ENCODE measurements around the gene SCN9A. TPM values are rescaled to one million over a fixed set of nuclear protein-coding genes. Genes with fewer than 3 reads are reported as not detected.

The SCN9A gene
- polyA plus RNA-seq, 3 donors, result 0.45 to 1.6 (median 0.46) TPM

DNA sequence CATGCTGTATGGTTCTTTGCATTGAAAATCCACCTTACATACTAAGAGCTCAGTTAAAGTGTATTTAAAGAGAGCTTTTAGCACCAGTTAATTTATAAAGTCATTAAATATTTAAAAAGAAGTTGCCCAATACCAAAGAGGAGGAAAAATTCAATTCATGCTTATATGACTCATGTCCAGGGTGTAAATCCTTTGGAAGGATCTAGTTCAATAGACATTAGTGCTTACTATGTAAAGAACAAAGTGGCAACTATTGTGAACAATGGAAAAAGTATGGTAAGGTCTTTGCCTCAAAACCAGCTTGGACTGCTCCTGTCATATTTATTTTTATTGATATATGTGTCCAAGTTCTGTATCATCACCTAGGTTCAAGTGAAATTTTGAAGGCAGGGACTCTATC lies 90.5 kb downstream of the SCN9A start:
- H3K27ac ChIP-seq (ENCODE audit: low read depth, low read length), result no peak overlapping the region

DNA sequence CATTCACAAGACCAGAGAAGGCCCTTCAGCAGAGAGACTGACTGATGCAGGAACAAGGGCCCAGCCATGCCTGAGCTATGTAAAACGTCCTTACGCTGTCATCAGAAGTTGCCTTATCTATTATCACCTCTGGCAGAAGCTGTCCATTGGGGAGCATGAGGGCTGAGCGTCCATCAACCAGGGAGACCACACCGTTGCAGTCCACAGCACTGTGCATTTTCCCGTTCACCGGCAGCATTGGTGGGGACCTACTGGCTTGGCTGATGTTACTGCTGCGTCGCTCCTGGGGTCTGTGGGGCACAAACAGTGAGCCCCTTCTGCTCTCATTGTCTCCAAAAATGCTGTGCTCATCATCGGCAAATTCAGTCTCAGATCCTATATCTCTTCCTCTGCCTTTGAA lies 91.4 kb downstream of the SCN9A start:
- 87 to 92% (median 91%) methylated on average over 9 of the region's 9 CpGs for WGBS, 3 donors
- no peak overlapping the region for H3K27ac ChIP-seq (ENCODE audit: low read depth, low read length)

DNA sequence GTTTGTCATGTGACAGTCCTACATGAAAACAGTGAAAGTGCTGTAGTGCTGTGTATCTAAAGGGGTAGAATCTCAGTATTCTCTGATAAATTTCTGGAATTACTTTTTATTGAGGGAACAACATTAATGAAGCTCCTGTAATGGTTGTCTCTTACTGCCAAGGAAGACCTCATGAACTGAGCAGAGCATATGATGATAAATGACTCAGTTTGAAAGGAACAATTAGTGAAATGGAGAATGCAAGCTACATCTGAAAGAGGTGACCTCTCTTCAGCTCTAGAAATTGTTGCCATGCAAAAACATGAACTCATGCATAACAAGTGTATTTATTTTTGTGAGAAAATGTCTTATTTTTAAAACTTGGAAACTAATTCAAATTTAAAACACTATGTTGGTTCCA lies 93.6 kb downstream of the SCN9A start:
- H3K27ac ChIP-seq (ENCODE audit: low read depth, low read length), result no peak overlapping the region

DNA sequence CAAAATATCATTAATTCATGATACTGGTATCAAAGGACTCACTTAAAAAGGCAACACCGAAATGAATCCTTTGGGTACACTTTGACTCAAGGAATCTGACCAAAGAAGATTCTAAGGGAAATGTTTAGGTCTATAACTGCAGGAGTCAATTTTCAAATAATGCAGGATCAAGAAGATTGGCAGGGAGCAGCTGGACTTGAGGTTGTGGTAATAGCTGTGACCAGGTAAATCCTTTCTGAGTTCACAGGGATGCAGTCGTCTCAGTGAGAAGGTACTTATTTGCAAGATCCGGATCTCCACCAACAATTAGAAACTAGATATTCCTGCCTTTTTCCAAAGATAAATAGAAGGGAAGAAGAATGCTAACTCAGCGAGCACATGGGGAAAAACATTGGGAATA lies 96.9 kb downstream of the SCN9A start:
- WGBS, 3 donors, result 78 to 89% (median 85%) methylated on average over 4 of the region's 4 CpGs
- no peak overlapping the region for H3K27ac ChIP-seq (ENCODE audit: low read depth, low read length)

DNA sequence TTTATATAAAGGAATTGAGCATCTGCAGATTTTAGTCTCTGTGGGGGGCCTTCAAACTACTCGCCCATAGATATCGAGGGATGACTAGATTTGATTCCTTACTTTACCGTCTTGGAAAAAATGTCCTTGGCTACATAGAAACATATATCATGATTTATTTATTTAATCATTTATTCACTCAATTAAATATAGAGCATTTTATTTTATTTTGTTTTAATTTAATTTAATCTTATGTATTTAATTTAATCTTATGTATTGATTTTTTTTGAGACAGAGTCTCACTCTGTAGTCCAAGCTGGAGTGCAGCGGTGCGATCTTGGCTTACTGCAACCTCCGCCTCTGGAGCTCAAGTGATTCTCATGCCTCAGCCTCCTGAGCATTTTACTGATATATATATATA lies 105.4 kb downstream of the SCN9A start:
- H3K27ac ChIP-seq (ENCODE audit: low read depth, low read length), result no peak overlapping the region
- WGBS, 3 donors, result 90 to 99% (median 91%) methylated on average over 6 of the region's 6 CpGs

DNA sequence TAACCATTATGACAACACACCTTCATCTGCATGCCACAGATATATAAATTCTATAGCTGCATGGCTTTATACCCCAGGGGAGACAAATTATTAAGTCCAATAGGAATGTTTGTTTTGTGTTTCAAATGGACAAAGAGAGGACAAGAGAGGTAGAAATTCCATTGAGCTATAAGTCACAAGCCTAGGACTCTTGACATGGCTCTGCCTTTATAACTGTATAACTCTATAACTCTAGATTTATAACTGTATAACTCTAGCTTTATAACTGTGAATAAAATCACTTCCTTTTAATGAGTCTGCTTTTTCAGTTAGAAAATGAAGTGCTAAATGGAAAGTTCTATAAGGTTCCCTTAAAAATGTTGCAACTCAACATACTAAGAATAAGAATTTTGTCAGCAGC lies 106.4 kb downstream of the SCN9A start:
- no peak overlapping the region for H3K27ac ChIP-seq (ENCODE audit: low read depth, low read length)

DNA sequence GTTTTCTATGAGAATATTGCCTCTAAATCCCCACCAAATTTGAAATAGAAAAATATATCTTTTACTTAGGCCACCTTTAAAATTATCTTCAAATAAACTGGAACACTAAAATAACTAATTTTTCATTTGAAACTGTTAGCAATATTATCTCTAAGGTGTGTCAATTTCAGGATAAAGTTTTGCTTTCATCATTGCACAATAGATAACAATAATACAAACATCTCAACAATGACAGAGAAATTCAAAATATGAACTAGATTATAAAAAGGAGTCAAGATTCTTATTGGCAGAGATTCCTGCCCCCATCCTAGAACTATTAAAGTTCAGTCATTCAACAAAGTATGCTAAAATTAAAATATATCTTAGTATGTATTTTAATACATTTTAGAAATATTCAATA lies 117.9 kb downstream of the SCN9A start:
- H3K27ac ChIP-seq (ENCODE audit: low read depth, low read length), result no peak overlapping the region

DNA sequence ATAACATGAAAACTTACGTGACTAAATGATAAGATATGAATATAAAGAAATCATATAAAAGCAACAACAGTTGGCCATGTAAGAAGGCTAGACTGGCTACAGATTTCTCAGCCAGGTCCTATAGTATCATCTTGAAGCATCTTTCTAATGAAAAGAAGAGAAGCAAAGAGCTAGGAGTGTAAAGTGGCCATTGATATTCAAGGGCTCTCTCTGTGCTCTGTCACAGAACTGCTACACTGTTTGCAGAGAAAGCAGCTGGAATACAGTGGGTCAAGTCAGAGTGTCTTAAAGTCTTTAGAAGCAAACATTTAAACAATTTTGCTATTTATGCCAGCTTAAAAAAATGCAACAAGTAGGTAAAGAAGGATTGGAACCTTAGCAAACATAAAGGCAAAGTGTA lies 118.8 kb downstream of the SCN9A start:
- no peak overlapping the region for H3K27ac ChIP-seq (ENCODE audit: low read depth, low read length)
- 74 to 94% (median 91%) methylated on average over 1 of the region's 1 CpG for WGBS, 3 donors

DNA sequence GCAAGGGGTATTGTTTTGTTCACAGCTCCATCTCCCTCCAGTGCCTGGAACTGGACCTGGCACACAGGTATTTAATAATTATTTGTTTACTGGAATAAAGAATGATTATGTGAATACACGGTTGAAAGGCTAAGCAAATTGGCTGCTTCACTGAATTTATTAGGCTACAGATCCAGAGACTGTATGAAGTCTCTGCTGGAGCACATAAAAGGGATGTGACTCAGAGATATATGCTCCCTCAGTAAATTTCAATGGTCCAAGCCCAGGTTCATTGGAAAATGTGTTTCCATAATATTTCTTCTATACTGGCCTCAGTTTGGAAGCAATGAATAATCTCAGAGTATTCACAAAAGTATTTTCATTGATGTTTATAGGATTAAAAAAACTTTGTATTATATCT lies 126.4 kb downstream of the SCN9A start:
- WGBS, 3 donors, result 53 to 72% (median 68%) methylated on average over 1 of the region's 1 CpG

DNA sequence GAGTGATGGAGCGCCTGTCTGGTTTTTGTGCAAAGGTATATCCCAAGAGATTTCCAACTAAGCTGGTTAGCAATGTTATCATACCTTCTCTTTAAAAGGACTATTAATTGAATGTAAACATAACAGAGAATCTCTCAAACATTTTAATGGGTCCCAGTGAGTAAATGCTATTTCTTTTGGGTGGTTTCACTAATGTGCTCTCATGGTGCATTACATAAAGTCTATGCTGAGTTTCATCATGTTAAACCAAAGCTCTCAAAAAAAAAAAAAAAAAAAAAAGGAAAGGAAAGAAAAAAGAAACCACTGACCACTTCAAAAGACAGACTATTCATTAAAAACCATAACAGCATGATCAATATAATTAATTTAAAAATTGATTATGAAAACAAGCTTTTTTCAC lies 128.8 kb downstream of the SCN9A start:
- H3K27ac ChIP-seq (ENCODE audit: low read depth, low read length), result no peak overlapping the region
- 96 to 97% (median 97%) methylated on average over 1 of the region's 1 CpG for WGBS, 3 donors

More for the DNA sequence above, 126.4 kb downstream of the SCN9A start:
- H3K27ac ChIP-seq (ENCODE audit: low read depth, low read length), result no peak overlapping the region

DNA sequence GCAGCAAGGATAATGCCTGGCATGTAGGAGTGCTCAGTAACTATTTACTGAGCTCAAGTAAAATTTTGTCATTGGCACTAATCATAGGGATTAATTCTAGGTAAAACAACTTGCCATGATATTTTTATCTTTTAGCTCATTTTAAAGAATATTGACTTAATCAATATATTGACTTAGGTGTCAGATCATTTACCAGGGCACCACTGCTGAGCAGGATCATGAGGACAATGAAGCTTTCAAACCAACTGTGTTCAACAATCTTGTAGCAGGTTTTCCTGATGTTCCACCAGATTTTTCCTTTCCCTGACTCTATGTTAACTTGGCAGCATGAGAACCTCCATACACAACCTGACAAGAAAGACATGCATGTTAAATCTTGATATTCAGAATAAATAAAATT lies 133.4 kb downstream of the SCN9A start:
- no peak overlapping the region for H3K27ac ChIP-seq (ENCODE audit: low read depth, low read length)

DNA sequence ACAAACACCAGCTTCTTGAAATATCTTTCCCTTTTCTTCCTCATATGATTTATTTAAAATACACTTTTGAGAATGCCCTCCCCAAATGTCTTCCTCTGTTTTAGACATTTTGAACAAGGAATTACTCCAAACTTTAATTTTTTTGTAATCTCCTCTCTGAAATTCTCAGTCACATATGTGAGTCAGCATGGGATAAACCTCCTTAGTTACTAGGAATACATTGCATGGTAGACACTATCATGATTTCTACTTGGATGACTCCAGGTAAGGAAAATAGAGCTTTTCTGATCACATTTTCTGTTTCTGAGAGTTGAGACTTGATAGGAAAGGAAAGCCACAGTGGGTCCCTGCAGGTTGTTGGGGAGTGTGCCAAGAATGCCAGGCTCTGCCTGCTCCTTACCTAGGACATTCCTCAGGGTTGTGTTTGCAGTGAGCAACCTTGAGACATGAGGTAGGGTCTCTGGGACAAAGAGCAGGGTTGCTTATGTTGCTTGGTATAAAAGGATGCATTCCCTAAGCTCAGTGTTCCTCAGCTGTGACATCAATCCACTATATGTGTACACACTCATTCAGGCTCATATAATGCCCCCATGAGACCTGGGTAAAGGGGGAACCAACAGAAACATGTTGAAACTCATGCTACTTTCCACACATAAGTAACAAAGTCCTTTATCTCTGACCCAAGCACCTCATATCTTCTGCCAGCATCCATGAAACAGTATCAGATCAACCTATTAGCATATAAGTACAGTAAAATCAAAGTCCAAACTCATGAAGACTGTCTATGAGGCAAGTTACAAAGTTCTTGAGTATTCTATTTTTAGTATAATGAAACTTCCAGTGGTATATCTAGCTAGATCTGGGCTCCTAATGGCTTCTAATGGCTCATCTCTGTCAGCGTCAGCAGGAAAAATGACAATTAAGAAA lies 135.1 kb downstream of the SCN9A start:
- H3K27ac ChIP-seq (ENCODE audit: low read depth, low read length), result no peak overlapping the region
- 93 to 100% (median 94%) methylated on average over 1 of the region's 1 CpG for WGBS, 3 donors

DNA sequence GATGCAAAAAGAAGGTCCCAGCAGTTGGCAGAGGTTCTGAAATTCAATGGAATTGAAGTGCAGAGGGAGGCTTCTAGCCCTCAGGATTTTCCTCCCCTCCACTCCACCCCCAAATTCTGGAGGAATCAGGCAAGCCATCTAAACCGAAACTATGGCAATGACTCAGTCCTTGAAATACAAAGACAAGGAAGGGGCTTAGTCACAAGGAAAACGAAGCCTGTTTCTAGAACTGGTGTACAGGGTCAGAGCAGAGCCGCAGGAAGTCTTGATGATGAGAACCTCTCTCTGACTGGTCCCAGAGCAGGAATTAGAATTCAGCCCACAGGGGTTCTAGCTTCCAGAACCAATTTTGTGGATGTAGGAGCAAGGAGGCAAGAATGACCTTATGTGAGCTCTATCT lies 136.2 kb downstream of the SCN9A start:
- no peak overlapping the region for H3K27ac ChIP-seq (ENCODE audit: low read depth, low read length)
- 76 to 91% (median 83%) methylated on average over 3 of the region's 3 CpGs for WGBS, 3 donors

DNA sequence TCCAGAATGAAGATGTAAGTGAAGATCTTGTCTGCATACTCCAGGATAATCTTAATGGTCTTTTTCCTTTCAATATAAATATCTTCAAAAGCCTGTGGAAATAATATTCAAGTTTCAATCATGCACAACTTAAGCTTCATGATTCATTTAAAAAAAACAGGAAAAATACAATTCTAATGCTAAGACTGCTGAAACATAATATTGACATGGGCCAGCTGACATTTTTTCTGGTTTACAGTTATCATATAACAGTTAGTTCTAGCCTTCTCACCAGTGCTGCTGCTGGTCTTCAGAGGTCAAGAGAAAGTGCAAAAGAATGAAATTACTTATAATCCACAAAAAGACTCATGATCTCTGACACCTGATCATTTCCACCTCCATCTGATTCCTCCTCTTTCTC lies 137.6 kb downstream of the SCN9A start:
- no peak overlapping the region for H3K27ac ChIP-seq (ENCODE audit: low read depth, low read length)

DNA sequence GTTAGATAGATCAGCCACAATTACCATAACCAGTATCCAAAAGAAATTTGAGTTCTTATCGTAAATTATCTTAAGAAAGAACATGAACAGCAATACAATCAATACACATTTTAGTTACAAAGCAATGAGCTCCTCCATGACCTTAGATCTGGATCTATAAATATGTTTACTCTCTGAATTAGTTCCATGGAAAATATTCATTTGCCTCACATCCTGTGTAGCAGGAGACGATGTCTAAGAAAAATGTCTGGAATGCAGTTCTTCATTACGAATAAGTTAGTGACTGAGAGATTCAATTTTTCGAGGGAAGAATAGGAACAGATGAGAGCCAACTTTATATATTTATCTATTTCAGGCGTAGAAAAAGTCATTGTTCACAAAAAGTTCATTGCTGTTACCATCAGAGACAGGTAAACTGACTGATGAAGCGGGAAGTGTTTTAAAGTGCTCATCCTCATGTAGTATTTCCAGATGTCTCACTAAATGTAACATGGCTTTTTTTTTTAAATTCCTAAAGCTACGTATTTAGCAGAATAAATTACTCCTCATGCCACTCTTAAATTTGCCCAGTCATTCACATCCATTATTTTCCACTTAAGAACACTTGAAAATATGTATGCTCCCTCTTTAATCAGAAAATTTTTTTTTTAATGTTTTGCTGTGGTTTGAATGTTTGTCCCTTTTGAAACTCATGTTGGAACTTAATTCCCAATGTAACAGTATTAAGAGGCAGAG lies 141.5 kb downstream of the SCN9A start:
- WGBS, 3 donors, result 58 to 75% (median 59%) methylated on average over 7 of the region's 7 CpGs

DNA sequence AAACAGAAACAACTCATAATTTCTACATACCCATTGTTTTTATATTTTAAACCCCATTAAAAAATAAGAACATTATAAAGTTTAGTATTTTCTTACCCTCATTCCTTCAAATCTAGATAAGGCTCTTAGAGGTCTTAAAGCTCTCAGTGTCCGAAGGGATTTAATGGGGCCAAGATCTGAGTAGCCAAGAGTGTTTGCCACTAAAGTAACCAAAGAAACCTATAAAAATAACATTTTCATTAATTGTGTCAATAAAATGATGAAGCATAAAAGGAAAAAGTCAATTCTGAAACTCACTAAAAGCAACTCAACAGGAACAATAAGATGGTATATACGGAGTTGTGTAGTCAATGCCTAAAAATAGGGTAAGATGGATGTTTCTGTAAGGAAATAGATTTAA lies 142.5 kb downstream of the SCN9A start:
- H3K27ac ChIP-seq (ENCODE audit: low read depth, low read length), result no peak overlapping the region
- WGBS, 3 donors, result 82 to 93% (median 90%) methylated on average over 2 of the region's 2 CpGs

More for the DNA sequence above, 141.5 kb downstream of the SCN9A start:
- no peak overlapping the region for H3K27ac ChIP-seq (ENCODE audit: low read depth, low read length)

DNA sequence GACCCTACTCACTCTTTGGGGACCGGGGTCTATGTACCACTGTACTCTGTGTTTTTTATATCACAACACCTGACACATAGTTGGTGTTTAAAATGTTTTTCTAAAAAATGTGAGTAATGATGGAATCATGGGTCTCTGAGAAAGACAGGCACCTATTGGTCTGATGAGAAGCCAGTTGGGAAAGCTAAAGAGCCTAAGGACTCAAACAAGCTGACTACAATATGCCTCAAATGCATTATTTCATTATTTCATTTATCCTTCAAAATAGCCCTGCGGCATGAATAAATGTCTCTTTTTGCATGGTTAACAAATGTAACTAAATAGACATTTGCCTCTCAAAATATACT lies 145.0 kb downstream of the SCN9A start:
- WGBS, 3 donors, result 46 to 67% (median 50%) methylated on average over 2 of the region's 2 CpGs
- no peak overlapping the region for H3K27ac ChIP-seq (ENCODE audit: low read depth, low read length)

DNA sequence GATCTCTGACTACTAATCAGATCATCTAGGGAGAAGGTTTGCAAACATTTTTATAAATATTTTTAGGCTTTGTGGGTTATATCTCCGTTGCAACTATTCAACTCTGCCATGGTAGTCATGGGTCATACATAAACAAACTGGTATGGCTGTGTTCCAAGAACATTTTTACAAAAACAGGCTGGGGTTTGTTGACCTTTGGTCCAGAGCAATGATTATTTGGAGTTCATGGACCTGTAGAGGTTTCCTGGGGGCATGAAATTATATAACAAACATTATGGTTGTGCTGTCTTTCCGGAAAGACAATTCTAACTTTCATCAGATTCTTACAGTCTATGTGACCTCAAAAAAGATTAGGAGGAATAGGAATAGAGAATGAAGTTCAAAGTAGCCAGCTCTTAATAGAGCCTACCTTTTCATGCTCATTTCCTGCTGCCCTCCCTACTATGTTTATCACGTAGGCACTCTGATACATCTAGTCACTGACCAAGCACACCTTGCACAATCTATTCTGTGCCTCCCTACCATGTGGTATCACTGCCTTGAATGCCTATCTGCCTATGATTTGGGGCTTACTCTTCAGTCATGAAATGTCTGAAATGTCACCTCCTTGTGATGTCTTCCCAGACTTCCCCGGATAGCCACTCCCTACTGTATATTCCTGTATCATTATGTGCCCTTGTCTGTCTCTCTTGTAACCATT lies 145.6 kb downstream of the SCN9A start:
- WGBS, 3 donors, result 37 to 74% (median 68%) methylated on average over 4 of the region's 4 CpGs
- H3K27ac ChIP-seq (ENCODE audit: low read depth, low read length), result no peak overlapping the region

DNA sequence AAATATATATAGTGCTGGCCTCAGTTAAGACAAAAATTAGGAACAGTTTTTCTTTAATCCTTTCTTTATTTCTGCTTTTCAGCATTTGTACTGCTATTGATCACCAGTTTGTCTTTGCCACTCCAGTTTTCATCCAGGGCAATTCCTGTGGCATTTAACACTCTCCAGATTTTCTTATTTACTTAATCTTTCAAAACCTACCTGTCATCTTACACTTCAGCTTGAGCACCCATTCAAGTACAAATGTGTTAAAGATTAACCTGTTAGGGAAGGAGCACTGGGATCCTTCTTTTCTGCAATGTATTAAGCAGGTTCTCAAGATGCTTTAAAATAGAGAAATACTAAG lies 146.1 kb downstream of the SCN9A start:
- no peak overlapping the region for H3K27ac ChIP-seq (ENCODE audit: low read depth, low read length)

DNA sequence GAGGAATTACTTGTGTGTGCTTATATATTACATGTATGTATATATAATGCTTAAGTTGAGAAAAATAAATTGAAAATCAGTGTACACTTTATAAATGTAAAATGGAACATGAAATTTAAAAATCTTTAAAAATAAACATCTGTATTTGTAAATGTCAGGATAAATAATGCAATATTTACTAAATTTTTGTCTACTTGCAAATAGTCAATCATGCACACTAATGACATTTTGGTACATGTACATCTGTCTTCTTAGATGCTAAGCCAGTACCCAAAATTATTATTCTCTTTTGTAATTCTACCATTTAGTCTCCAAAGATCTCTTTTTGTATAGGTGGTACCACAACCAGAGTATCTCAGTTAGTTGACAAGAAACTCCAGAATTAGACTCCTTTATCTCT lies 151.5 kb downstream of the SCN9A start:
- H3K27ac ChIP-seq (ENCODE audit: low read depth, low read length), result no peak overlapping the region

All from adipose tissue (tissue), 3 donors.